GM13976 (cell line): ENCODE data around the gene PIEZO2.

Experiments used
- DNase-seq: peaks from one replicate; pipeline ENCODE4 v3.0.0; 2012; ENCODE audit warnings: low spot score
- in situ Hi-C: fragments of 300-500 bp; cut with MboI; formaldehyde crosslinking; loops from one replicate; pipeline ENCODE4 v1.12.0; 2022; ENCODE audit warnings: low sequenced_read_pairs, mixed read lengths, inconsistent platforms; ENCODE audit not compliant: unreplicated experiment
- TF ChIP-seq, protein P1 (sequence below): IDR thresholded peaks from 2 replicates; pipeline ENCODE4 v1.5.1; 2012; ENCODE audit warnings: borderline replicate concordance, mild to moderate bottlenecking; ENCODE audit not compliant: insufficient read depth; ENCODE audit errors: extremely low read depth, missing control alignments, control extremely low read depth

The PIEZO2 gene

DNA sequence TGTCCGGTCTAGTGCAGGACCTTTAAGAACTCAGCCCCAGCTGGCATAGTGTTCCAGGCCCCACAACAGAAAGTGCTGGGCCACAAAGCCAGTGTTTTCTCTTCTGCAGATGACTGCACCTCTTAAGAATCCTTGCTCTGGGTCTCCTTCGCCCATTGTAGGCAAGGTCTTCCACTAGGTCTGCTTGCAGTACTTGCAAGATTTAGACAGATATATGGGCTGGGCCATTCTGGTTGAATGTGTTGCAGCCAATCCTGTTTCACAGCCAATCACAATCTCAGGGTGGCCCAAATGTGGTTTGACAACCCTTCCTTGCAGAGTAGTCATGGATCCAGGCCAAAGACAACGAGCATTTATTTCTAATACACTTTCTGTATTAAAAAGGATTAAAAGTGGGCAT lies 13.1 kb upstream of the PIEZO2 start:
- TF ChIP-seq, protein P1, sequence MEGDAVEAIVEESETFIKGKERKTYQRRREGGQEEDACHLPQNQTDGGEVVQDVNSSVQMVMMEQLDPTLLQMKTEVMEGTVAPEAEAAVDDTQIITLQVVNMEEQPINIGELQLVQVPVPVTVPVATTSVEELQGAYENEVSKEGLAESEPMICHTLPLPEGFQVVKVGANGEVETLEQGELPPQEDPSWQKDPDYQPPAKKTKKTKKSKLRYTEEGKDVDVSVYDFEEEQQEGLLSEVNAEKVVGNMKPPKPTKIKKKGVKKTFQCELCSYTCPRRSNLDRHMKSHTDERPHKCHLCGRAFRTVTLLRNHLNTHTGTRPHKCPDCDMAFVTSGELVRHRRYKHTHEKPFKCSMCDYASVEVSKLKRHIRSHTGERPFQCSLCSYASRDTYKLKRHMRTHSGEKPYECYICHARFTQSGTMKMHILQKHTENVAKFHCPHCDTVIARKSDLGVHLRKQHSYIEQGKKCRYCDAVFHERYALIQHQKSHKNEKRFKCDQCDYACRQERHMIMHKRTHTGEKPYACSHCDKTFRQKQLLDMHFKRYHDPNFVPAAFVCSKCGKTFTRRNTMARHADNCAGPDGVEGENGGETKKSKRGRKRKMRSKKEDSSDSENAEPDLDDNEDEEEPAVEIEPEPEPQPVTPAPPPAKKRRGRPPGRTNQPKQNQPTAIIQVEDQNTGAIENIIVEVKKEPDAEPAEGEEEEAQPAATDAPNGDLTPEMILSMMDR, result no peak
- no peak for DNase-seq
- in situ Hi-C loops, result loop anchor here (25.0 kb wide), 1 partner anchor 600 kb away; no protein-coding TSS in a partner anchor

GRCh38 chr18:11160313-11160712 lies 10.9 kb upstream of the PIEZO2 start:
- DNase-seq, result no peak
- in situ Hi-C loops, result loop anchor here (25.0 kb wide), 1 partner anchor 598 kb away; no protein-coding TSS in a partner anchor
- TF ChIP-seq, protein P1, result no peak

- in situ Hi-C loops, result loop anchor here (10.0 to 25.0 kb wide), 2 partner anchors 305 to 598 kb away; no protein-coding TSS in a partner anchor
- no peak for DNase-seq
- TF ChIP-seq, protein P1, result no peak
These were observed 10.5 kb upstream of the PIEZO2 start for GRCh38 chr18:11159844-11160243.

- in situ Hi-C loops, result loop anchor here (10.0 to 25.0 kb wide), 2 partner anchors 302 to 595 kb away; no protein-coding TSS in a partner anchor
- TF ChIP-seq, protein P1, result no peak
- no peak for DNase-seq
These were observed 7.6 kb upstream of the PIEZO2 start for GRCh38 chr18:11156978-11157377.

DNA sequence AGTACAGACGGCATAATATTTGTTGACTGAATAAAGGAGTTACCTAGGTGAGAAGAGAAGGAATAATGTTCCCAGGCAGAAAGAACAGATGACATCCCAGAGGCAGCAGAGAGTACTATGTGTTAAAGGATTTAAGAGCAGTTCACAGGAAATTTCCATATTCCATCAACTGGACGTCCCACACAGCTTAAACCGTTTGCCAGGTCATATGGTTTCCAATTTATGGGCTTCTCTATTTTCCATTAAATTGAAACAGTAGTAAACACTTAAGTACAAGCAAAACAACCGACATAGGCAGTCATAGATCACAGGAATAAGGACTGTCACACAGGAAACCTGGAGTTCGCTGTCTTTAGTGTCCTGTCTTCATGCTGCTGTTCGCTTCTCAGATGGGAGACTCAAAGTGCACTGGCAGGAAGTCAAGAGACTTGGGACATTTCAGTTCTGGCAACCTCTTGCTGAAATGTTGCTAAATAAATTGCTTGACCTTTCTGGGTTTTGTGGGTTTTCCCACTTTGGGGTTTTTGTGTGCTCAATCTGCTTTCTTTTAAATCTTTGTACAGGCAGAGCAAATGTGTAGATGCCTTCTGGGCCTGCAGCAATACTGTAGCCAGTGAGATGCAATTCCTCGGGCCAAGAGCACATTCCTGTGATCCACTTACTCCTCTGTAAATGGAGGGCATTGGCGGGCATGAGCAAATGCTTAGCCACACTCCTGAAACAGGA lies 5.8 kb upstream of the PIEZO2 start:
- no peak for DNase-seq
- TF ChIP-seq, protein P1, result no peak
- in situ Hi-C loops, result loop anchor here (10.0 to 25.0 kb wide), 2 partner anchors 300 to 593 kb away; no protein-coding TSS in a partner anchor

- peak; percentile 52 for DNase-seq
- in situ Hi-C loops, result loop anchor here (10.0 to 25.0 kb wide), 2 partner anchors 300 to 592 kb away; no protein-coding TSS in a partner anchor
- TF ChIP-seq, protein P1, result peak; percentile 32
These were observed 5.1 kb upstream of the PIEZO2 start for GRCh38 chr18:11154368-11154989.
